GM18519 (cell line): Measurements from ENCODE around the gene EFCAB9.

Experiments
- ATAC-seq: cut with Tn5 transposase; IDR thresholded peaks from one replicate; pipeline ENCODE4 v1.9.1; 2021; ENCODE audit warnings: mild to moderate bottlenecking, moderate library complexity; ENCODE audit not compliant: unreplicated experiment, low FRiP score

EFCAB9 gene

GRCh38 chr5:172164769-172165212 is 29.2 kb upstream of the EFCAB9 start:
- ATAC-seq = no peak

- ATAC-seq = no peak
These were observed 28.5 kb upstream of the EFCAB9 start for GRCh38 chr5:172165465-172165864.

- no peak for ATAC-seq
These were observed 27.7 kb upstream of the EFCAB9 start for GRCh38 chr5:172166030-172166826.

- no peak for ATAC-seq
These were observed 26.1 kb upstream of the EFCAB9 start for GRCh38 chr5:172167895-172168294.

GRCh38 chr5:172168311-172168710 is 25.7 kb upstream of the EFCAB9 start:
- ATAC-seq = no peak

GRCh38 chr5:172169216-172169615 is 24.8 kb upstream of the EFCAB9 start:
- no peak for ATAC-seq

- no peak for ATAC-seq
These were observed 23.7 kb upstream of the EFCAB9 start for GRCh38 chr5:172170251-172170701.

- no peak for ATAC-seq
These were observed 22.9 kb upstream of the EFCAB9 start for GRCh38 chr5:172171118-172171517.

- no peak for ATAC-seq
These were observed 20.9 kb upstream of the EFCAB9 start for GRCh38 chr5:172172912-172173563.

- no peak for ATAC-seq
These were observed 20.3 kb upstream of the EFCAB9 start for GRCh38 chr5:172173564-172174153.

GRCh38 chr5:172175263-172175719 is 18.7 kb upstream of the EFCAB9 start:
- ATAC-seq = peak; percentile 40

- ATAC-seq = no peak
These were observed 16.8 kb upstream of the EFCAB9 start for GRCh38 chr5:172177176-172177575.

- ATAC-seq = no peak
These were observed 15.5 kb upstream of the EFCAB9 start for GRCh38 chr5:172178301-172178987.

- no peak for ATAC-seq
These were observed 14.7 kb upstream of the EFCAB9 start for GRCh38 chr5:172178991-172179989.

- ATAC-seq = no peak
These were observed 13.0 kb upstream of the EFCAB9 start for GRCh38 chr5:172180936-172181335.

- no peak for ATAC-seq
These were observed 11.7 kb upstream of the EFCAB9 start for GRCh38 chr5:172182291-172182690.

GRCh38 chr5:172183881-172184280 is 10.1 kb upstream of the EFCAB9 start:
- no peak for ATAC-seq

GRCh38 chr5:172185096-172185461 is 8.9 kb upstream of the EFCAB9 start:
- no peak for ATAC-seq

- no peak for ATAC-seq
These were observed 7.8 kb upstream of the EFCAB9 start for GRCh38 chr5:172186114-172186695.
